Spleen (tissue), 7 donors: ENCODE data around the gene EMC1.
"Not testable (repeated sequence)": the region's sequence is repeated elsewhere in the genome, so short reads cannot be mapped to it uniquely, and the experiment has no call there.

Source experiments
- CTCF ChIP-seq, 11 experiments: fragments of 200-600 bp in 7 of 11; fragments of 450-650 bp in 4 of 11; sonication (generic) in 4 of 11; IDR thresholded peaks in 8 of 11; conservative IDR thresholded peaks in 3 of 11; 1 replicate in 7 of 11; 2 replicates in 4 of 11; pipeline versions ENCODE4 v1.4.0 to v1.8.0; 2016 to 2021; ENCODE audit warnings: antibody characterized with exemption in 11 of 11, inconsistent platforms in 4 of 11, mild to moderate bottlenecking in 1 of 11
- POLR2AphosphoS5 ChIP-seq, 3 donors: sonication (generic); formaldehyde crosslinking; IDR thresholded peaks; one replicate each; pipeline ENCODE4 v1.5.1; 2017; ENCODE audit warnings: antibody characterized with exemption in 3 of 3
- donor health status: DM: no; HTN: no; CAD: no; lungs with moderate emphysema.
- donor health status: DM: no; HTN: no; CAD: no.
- donor health status: DM: no; HTN: no; CAD: no.

GRCh38 chr1:19270343-19270730 is 19.0 kb upstream of the EMC1 start:
- TF ChIP-seq CTCF (IDR thresholded peaks at IDR 0.05 in 8 of 11, conservative IDR thresholded peaks at IDR 0.05 in 3 of 11); POLR2AphosphoS5 (IDR thresholded peaks at IDR 0.05): not testable (repeated sequence)
